ENCODE data around the gene FHIT. TPM values are rescaled to one million over a fixed set of nuclear protein-coding genes. Genes with fewer than 3 reads are reported as not detected.

FHIT gene
- total RNA-seq, 1 donor from 2014 or later, result 11.5 TPM

- Histone ChIP-seq H3K4me3 (ENCODE audit: low read depth, low read length) (no peak overlapping the region), H3K27me3 (ENCODE audit: control insufficient read depth, insufficient read depth, low read length) (no peaks in the 10 kb centered on the region), H3K36me3 (ENCODE audit: control insufficient read depth, insufficient read depth, low read length) (no peaks in the 10 kb centered on the region)
- no peak for DNase-seq (ENCODE audit: low read depth)
- TF ChIP-seq CTCF (IDR thresholded peaks at IDR 0.05; ENCODE audit: insufficient read depth, low read length, poor library complexity, severe bottlenecking), result no peak
These were observed 235.4 kb downstream of the FHIT start for GRCh38 chr3:61015859-61016258.

- Histone ChIP-seq H3K36me3 (ENCODE audit: control insufficient read depth, insufficient read depth, low read length) (no peaks in the 10 kb centered on the region), H3K27me3 (ENCODE audit: control insufficient read depth, insufficient read depth, low read length) (no peaks in the 10 kb centered on the region), H3K4me3 (ENCODE audit: low read depth, low read length) (no peak overlapping the region)
- no peak for TF ChIP-seq CTCF (IDR thresholded peaks at IDR 0.05; ENCODE audit: insufficient read depth, low read length, poor library complexity, severe bottlenecking)
- no peak for DNase-seq (ENCODE audit: low read depth)
These were observed 235.8 kb downstream of the FHIT start for GRCh38 chr3:61015408-61015807.

- Histone ChIP-seq H3K27me3 (ENCODE audit: control insufficient read depth, insufficient read depth, low read length) (no peaks in the 10 kb centered on the region), H3K36me3 (ENCODE audit: control insufficient read depth, insufficient read depth, low read length) (no peaks in the 10 kb centered on the region), H3K4me3 (ENCODE audit: low read depth, low read length) (no peak overlapping the region)
- DNase-seq (ENCODE audit: low read depth), result no peak
- TF ChIP-seq CTCF (IDR thresholded peaks at IDR 0.05; ENCODE audit: insufficient read depth, low read length, poor library complexity, severe bottlenecking), result no peak
These were observed 242.3 kb downstream of the FHIT start for GRCh38 chr3:61008998-61009380.

- Histone ChIP-seq H3K4me3 (ENCODE audit: low read depth, low read length) (no peak overlapping the region), H3K27me3 (ENCODE audit: control insufficient read depth, insufficient read depth, low read length) (no peaks in the 10 kb centered on the region), H3K36me3 (ENCODE audit: control insufficient read depth, insufficient read depth, low read length) (no peaks in the 10 kb centered on the region)
- no peak for TF ChIP-seq CTCF (IDR thresholded peaks at IDR 0.05; ENCODE audit: insufficient read depth, low read length, poor library complexity, severe bottlenecking)
- no peak for DNase-seq (ENCODE audit: low read depth)
These were observed 242.9 kb downstream of the FHIT start for GRCh38 chr3:61008153-61008997.

GRCh38 chr3:61005591-61005990 is 245.7 kb downstream of the FHIT start:
- no peak for DNase-seq (ENCODE audit: low read depth)
- H3K27me3 ChIP-seq (ENCODE audit: control insufficient read depth, insufficient read depth, low read length), result no peaks in the 10 kb centered on the region
- no peaks in the 10 kb centered on the region for H3K36me3 ChIP-seq (ENCODE audit: control insufficient read depth, insufficient read depth, low read length)
- TF ChIP-seq CTCF (IDR thresholded peaks at IDR 0.05; ENCODE audit: insufficient read depth, low read length, poor library complexity, severe bottlenecking), result no peak
- no peak overlapping the region for H3K4me3 ChIP-seq (ENCODE audit: low read depth, low read length)

GRCh38 chr3:60998858-60999257 is 252.4 kb downstream of the FHIT start:
- no peaks in the 10 kb centered on the region for H3K36me3 ChIP-seq (ENCODE audit: control insufficient read depth, insufficient read depth, low read length)
- no peak for DNase-seq (ENCODE audit: low read depth)
- H3K27me3 ChIP-seq (ENCODE audit: control insufficient read depth, insufficient read depth, low read length), result no peaks in the 10 kb centered on the region
- no peak for TF ChIP-seq CTCF (IDR thresholded peaks at IDR 0.05; ENCODE audit: insufficient read depth, low read length, poor library complexity, severe bottlenecking)
- no peak overlapping the region for H3K4me3 ChIP-seq (ENCODE audit: low read depth, low read length)

Measured in kidney epithelial cell (primary cell).